GM21381 (cell line): ENCODE measurements around the gene SERPINA12.

Experiments used
- ATAC-seq: cut with Tn5 transposase; IDR thresholded peaks from one replicate; pipeline ENCODE4 v1.9.1; 2021; ENCODE audit warnings: mild to moderate bottlenecking, moderate library complexity; ENCODE audit not compliant: unreplicated experiment

The SERPINA12 gene, protein sequence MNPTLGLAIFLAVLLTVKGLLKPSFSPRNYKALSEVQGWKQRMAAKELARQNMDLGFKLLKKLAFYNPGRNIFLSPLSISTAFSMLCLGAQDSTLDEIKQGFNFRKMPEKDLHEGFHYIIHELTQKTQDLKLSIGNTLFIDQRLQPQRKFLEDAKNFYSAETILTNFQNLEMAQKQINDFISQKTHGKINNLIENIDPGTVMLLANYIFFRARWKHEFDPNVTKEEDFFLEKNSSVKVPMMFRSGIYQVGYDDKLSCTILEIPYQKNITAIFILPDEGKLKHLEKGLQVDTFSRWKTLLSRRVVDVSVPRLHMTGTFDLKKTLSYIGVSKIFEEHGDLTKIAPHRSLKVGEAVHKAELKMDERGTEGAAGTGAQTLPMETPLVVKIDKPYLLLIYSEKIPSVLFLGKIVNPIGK

DNA sequence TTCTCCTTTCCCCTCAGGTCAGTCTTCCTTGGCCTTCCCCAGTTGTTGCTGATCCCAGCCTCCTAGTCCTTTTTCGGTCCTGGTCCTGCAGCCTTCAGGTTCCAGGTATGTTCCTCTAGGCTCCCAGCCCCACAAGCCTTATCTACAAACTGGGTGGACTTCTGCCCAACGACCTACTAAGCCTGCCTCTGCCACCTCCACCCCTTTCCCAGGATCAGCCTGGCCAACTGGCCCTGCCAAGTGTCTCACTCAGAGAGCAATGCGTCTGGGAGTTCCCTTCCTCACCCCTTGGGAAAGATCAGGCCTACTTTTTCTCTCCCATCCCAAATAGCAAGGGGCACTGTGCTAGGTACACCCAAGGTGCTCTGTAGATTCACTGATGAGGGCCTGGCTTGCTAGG is at the start of gene SERPINA12:
Gene SERPINA12, minus strand, starts transcription at position 114 of the 400 bp plus-strand sequence. CDS start 11,072 bp downstream, outside the sequence.
- no peak for ATAC-seq

DNA sequence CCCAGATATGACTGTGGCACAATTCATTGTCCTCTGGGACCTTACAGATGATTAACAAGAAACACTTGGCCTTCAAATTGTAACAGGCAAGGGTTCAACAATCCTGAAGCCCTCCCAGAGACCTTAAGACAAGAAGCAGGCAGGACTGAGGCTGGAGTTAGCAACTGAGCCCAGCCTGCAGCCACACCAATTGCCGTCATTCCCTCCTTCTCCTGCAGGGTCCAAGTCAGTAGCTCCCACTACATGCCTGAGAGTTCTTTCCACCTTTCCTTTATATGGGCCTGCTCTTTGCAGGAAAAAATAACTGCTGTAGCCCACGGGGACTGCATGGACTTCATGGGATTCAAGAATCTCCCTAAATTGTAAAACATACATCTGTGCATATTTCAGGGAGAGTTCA is 49.6 kb upstream of the SERPINA12 start:
- ATAC-seq = no peak

DNA sequence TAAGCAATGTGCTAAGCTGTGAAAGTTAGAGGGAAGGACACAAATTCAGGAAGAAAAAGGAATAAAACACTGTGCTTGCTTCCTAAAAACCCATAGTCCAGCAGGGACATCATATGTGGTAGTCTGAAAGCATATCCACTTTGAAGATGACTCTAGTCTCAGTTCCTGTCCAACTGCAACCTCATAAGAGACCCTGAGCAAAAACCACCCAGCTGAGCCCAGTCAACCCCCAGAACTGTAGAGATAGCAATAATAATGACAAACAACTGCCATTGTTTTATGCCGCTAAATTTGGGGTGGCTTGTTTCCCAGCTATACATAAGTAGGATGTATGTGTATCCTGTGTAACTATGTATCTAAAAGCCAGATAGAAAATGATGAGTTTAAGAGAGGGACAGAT is 48.1 kb upstream of the SERPINA12 start:
- ATAC-seq = no peak

DNA sequence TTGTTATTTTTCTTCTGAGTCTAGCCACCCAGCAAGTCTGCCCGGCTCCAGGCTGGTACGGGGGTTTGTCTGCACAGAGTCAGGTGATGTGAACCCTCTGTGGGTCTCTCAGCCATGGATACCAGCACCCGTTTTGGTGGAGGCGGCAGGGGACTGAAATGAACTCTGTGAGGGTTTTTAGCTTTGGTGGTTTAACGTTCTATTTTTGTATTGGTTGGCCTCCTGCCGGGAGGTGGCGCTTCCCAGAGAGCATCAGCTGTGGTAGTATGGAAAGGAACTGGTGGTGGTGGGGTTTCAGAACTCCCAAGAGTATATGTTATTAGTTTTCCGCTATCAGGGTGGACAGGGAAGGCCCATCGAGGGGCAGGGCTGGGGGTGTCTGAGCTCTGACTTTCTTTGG is 46.7 kb upstream of the SERPINA12 start:
- no peak for ATAC-seq

DNA sequence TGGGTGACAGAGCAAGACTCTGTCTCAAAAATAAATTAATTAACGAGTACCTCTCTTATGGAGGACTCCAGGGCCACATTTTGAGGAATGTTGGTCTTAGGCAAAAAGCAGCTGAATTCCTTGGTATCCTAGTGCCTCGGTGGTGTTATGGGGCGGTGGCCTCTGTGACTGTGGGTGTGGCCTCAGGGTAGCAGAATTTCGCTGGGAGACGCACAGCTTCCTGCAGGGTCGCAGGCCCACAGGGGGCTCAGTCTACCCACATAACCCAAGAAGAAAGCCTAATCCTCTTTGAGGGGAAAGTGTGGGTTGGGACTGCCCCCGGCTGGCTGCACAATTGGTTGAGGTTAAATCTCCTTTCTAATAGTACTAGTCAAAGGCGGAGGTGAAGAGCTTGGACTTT is 40.8 kb upstream of the SERPINA12 start:
- no peak for ATAC-seq

DNA sequence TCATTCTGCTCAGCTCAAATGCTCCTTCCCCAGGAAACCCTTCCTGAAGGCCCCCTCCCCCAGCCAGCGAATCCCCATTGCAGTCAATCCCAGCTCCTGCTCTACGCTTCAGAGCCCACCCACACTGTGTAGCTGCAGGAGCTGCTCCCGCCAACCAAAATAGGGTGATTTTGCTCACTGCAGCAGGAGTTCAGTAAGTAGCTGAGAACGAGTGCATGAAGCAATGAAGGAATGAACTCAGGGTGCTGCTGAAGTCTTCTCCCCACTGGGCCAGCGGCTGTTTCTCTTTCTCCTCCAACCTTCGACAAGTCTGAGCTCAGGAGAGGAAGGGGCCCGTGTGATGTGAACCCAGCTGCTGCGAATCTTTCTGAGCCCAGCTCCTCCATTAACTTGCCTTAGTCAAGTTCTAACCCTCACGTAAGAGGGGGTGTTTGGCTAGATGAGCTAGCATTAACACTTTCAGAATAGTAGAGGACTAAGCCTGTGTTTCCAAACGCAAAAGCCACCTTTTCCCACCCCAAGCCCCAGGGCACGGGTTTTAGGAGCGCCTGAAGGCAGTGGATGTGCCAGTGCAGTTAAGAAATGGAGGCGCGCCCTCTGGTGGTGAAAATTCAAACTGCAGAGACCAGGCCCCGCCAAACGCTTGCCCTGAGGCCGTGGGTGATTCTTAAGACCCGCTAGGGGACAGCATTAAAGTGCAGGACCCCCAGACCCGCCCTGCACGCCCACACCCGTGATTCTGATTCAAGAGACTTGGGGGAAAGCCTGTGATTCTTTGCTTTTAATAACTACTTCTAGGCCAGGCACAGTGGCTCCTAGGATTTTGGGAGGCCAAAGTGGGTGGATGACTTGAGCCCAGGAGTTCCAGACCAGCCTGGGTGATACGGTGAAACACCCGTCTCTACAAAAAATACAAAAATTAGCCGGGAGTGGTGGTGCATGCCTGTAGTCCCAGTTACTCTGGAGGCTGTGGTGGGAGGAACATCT is 40.0 kb upstream of the SERPINA12 start:
- ATAC-seq = peak; percentile 77

DNA sequence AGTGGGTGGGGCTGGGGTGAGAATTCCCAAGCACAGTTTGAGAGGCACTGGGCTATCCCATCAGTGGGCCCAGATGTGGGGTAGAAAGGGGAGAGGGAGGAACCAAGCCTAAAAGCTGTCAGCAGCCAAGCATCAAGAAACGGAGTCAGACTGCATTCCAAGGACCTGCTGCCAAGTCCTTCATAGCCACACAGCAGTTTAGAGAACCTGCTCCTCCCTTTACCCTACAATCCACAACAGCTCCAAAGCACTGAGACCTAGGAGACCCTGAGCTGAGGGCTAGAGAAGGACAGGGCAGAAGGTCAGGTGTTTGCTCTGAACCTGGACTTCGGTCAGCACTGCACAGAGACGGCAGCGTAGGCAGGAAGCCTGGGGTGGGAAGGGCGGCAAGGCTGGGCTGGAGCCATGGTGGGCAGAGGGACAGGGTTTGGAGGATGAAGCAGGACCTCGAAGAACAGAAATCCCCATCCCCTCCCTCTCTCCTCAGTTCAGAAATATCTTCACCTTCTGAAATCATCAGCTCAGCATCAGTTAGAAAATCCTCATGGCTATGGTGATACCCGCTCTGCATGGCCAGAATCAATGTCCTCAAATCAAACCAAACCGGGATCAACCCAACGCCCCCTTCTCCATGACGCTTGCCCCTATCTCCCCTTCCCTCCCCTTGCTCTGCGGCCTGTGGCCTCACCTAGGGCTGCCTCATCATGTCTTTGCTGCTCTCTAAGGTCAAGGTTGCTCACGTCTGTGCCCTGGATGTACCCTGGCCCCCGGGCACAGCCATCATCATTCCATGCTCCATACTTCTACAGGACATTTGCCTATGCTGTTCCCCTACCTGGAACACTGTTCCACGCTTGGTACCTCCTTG is 39.1 kb upstream of the SERPINA12 start:
- ATAC-seq = no peak

DNA sequence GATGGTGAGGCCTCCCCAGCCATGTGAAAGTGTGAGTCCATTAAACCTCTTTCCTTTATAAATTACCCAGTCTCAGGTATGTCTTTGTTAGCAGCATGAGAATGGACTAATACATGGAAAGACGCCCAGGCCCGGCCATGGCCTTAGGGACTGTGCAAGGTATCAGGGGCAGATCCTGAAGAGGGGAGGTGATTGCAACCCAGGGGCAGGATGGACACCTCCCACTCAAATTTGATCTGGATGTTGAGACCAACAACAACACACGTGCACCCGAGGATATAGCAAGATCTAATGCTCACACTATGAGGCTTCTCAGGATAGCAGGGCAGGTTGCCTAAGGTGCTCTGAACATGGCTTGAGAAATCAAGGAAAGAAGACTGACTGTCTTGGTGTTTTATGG is 38.5 kb upstream of the SERPINA12 start:
- ATAC-seq = no peak

DNA sequence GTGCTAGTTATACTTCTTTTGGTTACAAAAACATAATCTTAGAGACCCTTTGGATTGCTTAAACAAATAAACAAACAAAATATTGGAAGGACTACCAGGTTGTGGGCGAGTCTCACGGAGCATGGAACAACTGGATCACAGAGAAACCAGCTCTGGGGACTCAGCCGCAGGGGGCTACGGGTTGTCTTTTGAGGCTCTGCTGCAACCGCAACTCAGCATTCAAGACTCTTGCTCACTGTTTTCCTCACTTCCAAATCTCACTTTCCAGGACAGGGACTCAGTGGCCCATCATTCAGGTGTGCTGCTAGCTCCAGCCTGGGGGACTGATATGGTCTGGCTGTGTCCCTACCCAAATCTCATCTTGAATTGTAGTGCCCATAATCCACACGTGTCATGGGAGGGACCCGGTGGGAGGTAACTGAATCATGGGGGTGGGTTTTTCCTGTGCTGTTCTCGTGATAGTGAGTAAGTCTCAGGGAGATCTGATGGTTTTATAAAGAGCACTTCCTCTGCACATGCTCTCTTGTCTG is 37.9 kb upstream of the SERPINA12 start:
- no peak for ATAC-seq

DNA sequence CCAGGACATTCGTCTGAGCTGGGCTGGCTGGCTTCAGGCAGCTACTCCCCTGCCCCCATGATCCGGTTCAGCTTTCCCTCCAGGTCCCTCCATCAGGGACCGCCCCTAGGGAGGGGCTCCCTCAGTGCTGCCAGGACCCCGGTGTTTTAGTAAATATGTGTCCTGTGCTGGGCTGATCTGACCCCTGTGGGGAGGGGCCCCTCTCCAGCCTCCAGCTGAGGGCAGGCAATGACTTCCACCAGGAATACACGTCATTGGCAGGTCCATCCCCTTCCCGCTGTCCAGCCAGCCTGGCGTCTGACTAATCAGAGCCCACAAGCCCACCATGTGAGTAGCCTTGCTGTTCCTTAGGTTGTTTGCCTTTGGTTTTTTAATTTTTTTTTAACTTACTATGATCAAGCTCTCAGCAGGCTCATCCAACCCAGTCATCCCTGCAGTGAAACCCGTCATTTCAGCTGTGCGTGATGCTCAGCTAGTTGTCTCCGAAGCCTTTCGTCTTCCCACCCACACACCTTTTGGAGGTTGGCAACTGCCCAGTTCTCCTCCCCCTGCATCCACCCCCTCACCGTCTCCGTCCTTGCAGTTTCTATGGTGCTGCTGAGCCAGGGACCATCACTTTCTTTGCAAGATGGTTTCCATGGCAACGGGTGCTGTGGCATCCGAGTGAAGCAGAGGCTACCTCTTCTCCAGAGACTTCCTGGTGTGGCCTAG is 36.0 kb upstream of the SERPINA12 start:
- ATAC-seq = no peak

DNA sequence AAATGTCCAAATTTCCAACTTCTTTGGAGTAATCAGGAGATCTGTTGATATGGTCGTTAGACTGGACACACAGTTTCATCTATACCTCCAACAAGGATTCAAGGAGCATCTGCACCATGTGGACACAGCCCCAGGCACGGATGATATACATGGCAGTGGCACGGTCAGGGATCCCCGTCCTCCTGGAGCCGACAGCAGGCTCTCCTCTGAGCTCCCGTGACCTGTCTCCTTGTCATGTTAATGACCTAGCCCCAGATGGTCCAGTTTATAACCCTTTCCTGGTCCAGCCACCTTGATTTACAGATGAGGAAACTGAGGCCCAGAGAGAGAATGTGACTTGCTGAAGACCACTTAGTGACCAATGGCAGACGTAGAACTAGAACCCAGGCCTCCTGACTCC is 35.5 kb upstream of the SERPINA12 start:
- ATAC-seq = no peak

DNA sequence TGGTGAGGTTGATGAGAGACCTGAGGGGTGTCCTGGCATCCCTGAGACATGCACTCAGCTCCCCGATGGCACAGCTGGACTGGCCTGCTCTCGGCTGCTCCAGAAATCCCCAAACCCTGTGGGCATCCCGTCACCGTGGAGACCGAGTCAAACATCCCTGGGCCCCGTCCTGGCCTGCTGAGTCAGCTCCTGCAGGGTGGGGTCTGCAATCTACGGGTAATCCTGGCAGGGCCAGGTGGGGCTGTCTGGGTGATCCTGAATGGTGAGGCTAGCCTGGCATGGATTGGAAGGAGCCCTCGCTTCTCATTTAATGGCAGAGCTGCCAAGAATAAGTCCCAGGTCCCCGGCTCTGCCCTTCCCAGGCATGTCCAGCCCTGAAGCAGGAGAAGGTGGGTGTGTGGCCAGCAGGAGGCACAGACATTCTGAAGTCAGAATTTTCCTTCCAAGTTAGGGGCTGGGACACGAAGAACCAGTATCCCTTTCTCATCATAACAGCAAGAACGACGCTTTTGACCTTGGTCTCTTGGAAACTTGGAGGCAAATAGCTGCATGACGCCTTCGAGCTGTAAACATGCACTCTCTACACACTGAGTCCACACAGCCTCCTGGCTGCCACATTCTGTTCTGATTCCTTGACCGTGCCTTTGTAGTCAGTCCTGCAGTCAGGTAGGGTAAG is 34.3 kb upstream of the SERPINA12 start:
- ATAC-seq = no peak

DNA sequence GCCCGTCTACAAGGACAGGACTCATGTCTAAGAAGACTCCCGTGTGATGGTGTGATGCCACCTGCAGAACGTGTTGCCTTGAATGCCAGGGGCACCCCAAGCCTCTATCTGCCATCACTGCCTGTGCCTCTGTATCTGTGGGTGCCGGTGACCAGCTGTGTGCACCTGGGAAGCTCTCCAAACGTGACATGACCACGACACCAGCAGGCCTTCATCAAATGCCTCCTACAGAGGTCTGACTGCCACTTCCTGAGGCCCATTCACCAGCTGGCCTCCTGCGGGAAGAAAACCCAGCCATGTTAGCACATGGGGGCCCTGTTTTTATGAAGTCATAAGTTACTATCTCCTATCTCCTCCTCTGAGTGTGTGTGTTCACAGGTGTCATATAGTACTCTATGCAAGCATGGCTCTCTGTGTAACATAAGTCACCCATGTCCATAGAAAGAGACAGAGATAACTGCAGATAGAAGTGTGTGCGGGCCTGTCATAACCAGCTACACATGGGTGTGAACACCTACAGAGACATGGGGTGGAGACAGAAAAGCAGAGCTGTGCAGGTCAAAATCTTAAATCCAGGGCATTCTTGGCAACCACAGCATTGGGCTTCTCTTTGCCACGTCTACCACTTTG is 33.7 kb upstream of the SERPINA12 start:
- ATAC-seq = no peak

DNA sequence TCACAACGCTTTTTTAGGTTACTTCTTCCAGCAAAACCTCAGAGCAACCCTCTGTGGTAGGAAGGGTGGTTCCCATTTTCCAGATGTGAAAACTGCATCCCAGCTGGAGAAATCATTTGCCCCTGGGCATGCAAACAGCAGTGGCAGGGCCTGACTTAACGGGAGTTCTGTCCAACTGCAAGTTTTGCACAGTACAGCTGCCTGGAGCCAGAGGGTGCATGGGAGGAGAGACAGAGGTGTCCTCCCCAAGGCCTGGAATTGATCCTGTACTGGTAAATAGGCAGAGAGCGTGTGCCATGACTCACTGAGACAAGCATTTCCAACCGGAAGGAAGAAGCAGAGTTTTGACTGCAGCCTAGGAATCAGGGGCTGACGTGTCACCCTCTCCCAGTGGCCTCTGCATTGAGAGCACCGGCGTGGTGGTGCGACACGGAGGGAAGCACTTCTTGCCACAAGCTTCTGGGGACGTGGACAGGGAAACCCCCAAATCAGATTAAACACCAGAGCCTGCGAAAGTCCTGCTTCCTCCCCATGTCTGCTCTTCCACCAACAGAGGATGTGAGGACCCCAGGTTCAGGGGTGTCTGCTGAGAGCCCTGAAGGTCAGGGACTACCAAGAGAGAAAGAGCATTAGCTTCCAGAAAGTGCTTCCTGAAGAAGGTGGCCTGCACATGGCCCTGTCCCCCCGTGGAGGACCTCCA is 33.0 kb upstream of the SERPINA12 start:
- ATAC-seq = no peak

DNA sequence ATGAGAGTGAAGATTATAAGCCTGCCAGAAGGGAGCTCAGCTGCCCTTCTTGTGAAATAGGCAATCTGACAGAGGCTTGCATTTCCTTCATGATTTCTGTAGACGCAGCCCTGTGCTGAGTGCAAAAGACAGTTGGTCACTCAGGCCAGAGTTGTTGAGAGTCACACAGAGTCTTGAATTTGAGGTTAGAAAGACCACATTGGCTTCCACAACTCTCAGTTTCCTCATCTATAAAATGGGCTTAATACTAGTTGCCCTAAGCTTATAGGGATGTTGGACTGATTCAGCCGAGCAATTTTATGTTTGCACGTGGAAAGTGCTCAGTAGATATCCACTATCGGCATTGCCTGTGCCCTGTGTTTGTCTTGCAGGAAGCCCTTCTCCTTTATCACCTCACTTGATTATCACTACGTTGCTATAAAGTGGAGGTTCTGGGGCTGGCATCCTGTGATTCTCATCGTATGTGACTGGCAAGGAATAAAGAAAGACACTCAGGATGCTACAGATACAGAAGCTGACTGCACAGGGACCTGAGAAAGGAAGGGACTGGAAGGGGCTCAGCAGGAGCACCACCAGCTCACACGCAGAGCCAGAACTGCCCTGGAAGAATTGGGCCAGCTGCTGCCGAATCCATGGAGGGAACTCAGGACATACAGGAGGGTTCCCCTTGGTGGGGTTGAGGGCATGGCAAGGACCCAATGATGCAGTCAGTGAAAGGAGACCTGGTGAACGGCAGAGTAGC is 32.1 kb upstream of the SERPINA12 start:
- no peak for ATAC-seq

DNA sequence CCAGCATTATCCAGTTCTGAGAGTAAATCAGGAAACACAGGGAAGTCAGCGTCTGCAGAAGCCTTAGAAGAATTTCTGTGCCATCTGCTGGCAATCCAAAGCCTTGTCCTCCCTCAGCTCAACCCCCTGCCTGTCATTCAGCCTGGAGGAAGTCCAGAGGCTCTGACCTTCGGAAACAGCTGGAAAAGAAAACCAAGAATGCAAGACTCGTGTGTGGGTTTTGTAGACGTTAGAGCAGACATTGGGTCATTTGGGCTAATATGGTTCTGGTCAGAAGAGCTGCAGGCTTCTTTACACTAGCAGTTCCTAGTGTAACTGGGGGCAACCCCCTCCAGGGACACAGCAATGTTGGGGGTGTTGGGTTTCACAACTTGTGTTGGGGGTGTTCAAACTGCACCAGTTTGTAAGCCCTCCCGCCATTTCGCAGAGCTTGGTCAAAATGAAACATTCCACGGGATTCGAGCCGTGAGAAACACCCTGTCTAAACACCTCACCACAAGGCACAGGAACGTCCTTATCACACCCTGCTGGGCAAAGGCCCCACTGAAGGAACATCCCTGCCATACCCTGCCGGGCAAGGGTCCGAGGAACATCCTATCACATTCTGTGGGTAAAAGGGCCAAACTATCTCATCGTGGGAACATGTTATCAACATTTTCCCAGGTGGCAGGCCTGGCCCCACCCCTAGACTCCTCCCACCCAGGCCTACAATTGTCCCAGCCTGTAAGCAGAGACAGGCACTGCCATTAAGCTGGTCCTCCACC is 30.9 kb upstream of the SERPINA12 start:
- no peak for ATAC-seq

DNA sequence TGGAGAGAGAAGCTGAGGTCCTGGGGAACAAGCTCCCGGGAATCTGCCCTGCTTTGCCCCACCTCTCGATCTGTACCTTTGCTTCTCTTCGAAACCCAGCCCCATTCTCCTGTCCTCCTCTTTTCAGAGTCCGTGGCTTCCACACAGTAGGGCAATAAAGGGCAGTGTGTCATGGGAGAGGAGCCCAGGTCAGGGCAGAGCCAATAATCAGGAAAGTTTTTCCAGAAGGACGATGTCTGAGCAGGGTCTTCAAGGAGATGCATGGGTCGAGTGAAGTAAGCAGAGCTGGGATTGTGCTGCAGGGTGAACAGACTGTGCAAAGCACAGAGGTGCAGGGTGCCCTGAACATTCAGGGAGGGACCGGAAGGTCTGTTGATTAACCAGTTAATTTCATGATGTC is 29.9 kb upstream of the SERPINA12 start:
- no peak for ATAC-seq
